Ammon's horn (tissue), 1 donor: ENCODE results near the gene S1PR4.
A peak's percentile ranks its signal among the peaks of the same experiment; 100 is the strongest.
"Not testable (repeated sequence)": the region's sequence is repeated elsewhere in the genome, so short reads cannot be mapped to it uniquely, and the experiment has no call there.

Experiments used
- DNase-seq: peaks from one replicate; pipeline ENCODE4 v3.0.0-alpha.2; 2016; ENCODE audit warnings: low spot score

Gene S1PR4

DNA sequence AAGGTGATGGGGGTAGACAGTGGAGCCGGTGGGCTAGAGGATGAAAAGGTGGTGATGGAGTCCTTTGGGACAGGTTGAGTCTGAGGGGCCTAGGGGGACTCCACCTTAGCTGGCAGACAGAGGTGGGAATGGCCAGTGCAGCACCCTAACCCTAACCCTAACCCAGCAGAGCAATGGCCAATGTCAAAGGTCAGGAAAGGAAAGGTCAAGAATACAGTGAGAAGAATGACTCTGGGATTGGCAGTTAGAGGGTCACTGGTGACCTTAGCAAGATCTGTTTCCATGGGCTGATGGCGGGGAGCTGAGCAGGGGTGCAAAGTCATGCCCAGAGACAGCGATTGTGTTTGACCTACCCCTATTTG lies 26.2 kb upstream of the S1PR4 start:
- no peak for DNase-seq

DNA sequence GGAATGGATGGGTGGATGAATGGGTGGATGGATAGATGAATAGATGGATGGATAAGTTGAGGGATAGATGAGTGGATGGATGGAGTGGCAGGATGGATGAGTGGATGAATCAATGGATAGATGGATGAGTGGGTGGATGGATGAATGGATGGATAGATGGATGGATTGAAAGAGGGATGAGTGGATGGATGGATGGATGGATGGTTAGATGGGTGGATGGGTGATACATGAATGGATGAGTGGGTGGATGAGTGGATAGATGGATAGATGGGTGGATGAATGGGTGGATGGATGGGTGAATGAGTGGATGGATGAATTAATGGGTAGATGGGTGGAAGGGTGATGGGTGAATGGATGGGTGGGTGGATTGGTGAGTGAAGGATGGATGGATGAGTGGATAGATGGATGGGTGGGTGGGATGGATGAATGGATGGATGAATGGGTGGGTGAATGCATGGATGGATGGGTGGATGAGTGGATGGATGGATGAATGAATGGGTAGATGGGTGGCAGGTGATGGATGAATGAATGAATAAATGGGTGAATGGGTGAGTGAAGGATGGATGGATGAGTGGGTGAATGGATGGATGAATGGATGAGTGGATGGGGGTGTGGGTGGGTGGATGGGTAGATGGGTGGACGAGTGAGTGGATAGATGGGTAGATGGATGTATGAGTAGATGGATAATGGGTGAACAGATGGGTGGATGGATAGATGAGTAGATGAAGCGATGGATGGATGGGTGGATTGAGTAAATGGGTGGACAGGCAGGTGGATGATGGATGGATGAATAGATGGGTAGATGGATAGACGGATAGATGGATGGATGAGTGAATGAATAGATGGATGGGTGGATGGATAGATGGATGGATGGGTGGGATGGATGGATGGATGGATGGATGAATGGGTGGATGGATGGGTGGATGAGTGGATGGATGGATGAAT lies 25.0 kb upstream of the S1PR4 start:
- DNase-seq = no peak

DNA sequence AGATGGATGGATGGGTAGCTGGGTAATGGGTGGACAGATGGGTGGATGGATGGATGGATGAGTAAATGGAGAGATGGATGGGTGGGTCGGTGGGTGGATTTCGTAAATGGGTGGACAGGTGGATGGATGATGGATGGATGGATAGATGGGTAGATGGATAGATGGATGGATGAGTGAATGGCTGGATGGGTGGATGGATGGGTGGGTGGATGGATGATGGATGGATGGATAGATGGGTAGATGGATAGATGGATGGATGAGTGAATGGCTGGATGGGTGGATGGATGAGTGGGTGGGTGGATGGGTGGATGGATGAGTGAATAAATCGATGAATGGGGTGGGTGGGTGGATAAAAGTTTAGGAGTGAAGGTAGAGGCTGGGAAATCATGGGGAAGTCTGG lies 24.1 kb upstream of the S1PR4 start:
- not testable (repeated sequence) for DNase-seq

DNA sequence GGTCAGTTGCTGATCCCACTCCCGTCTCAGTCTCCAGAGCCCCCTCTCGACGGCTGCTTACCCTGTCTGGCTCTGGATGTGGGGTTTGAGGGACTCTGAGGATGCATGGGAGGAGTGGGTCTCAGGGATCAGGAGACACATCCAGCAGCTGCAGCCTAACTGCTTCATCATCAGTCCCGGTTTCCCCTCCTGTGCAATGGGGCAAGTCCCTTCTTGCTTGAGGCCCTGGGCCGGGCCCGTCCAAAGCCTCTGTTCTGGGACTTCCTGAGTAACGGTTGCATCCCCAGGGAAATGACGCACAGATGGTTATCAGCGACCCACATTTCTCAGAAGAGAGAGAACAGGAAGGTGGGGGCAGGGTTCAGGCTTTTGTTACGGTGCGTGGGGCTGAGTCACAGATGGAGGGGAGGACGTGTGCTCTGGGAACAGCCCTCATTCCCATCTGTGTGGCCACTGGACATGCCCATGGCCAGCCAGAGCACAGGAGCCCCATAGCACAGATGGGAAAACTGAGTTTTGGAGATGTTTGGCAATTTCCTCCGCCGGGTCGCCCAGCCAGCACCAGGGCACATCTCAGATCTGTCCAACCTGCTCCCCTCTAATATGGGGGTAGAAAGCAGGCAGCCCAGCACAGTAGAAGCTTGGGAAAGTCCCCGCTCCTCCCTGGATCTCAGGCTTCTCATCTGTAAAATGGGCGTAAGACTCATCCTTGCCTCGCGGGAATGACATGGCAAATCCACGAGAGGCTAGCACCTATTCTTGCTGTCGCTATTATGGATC lies 23.4 kb upstream of the S1PR4 start:
- no peak for DNase-seq

DNA sequence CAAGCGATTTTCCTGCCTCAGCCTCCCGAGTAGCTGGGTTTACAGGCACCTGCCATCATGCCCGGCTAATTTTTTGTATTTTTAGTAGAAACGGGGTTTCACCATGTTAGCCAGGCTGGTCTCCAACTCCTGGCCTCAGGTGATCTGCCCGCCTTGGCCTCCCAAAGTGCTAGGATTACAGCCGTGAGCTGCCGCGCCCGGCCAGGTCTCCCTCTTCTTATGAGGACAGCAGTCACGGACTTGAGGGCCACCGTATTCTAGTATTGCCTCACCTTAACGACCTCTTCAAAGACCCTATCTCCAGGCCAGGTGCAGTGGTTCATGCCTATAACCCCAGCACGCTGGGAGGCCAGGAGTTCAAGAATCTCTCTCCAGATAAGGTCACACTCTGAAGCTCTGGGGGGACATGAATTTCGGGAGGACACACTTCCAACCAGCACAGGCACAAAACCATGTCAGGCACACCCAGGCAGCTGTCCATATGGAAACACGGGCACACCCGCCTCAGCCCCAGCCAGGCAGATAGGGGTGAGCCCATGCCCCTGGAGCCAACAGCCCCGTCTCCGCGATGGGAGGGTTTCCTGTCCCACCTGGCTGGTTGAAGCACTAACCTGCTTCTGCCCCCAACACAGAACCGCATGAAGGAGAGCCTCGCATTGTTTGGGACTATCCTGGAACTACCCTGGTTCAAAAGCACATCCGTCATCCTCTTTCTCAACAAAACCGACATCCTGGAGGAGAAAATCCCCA lies 21.3 kb upstream of the S1PR4 start:
- no peak for DNase-seq

DNA sequence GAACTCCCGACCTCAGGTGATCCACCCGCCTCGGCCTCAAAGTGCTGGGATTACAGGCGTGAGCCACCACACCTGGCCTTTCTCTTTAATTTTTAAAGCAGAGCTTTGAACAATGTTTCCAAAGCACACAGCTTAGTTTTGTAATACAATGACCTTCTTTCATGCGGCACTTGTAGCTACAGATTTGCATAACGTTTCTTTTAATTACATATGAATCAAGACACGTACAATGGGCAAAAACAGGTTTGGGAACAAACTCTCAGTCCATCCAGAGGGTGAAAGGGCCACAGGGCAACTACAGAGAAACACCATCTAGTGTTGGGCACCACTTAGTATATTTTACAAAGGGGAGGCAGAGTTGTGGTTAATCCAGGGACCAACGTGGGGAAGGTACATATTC lies 19.0 kb upstream of the S1PR4 start:
- no peak for DNase-seq

DNA sequence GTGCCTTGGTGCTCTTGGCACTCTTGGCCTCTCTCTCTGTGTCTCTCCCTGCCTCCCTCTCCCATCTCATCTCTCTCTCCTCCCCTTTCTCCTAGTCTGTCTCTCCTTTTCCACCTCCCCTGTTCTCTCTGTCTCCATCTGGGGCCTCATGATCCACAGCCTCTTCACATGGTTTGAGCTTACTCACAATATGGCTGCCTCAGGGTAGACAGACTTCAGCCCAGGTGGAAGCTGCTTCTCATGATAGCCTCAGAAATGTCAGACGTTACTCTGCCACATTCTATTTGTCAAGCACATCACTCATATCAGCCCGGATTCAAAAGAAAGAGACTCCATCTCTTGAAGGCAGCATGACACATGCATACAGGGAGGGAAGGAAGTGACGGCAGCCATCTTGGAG lies 18.4 kb upstream of the S1PR4 start:
- no peak for DNase-seq

DNA sequence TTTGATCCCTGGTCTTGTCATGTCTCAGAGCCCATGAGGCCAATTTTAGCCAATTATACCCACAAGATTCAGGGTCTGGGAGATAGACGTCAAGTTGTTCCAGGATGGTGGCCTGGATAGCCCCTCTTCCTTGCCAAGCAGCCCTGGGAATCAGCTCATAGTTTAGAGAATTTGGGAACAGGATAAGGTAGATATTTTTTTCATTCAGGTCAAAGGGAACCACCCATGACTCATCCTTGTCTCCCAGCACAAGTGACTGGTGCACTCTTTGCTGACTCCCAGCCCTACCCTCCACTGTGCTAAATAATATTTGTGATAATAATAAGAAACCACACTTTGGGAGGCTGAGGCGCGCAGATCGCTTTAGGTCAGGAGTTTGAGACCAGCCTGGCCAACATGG lies 17.1 kb upstream of the S1PR4 start:
- DNase-seq = no peak

DNA sequence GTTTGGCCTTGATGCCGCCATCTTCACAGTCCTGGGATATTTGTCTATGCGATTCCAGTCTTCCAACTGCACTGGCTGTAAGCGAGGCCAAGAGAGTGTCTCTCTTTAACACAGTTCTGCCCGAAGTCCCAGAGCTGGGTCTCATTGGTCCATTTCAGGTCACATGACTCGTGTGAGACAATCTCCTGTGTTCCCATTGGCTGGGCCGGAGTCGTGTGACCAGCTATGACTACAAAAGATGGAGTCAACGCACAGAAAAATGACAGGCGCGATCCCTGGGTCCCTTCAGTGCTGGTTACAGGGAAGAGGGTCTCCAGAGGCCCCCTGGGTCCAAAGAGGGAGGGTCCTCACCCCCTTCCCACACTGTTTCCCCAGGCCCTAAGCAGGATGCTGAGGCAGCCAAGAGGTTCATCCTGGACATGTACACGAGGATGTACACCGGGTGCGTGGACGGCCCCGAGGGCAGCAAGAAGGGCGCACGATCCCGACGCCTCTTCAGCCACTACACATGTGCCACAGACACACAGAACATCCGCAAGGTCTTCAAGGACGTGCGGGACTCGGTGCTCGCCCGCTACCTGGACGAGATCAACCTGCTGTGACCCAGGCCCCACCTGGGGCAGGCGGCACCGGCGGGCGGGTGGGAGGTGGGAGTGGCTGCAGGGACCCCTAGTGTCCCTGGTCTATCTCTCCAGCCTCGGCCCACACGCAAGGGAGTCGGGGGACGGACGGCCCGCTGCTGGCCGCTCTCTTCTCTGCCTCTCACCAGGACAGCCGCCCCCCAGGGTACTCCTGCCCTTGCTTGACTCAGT lies 15.9 kb upstream of the S1PR4 start:
- no peak for DNase-seq

DNA sequence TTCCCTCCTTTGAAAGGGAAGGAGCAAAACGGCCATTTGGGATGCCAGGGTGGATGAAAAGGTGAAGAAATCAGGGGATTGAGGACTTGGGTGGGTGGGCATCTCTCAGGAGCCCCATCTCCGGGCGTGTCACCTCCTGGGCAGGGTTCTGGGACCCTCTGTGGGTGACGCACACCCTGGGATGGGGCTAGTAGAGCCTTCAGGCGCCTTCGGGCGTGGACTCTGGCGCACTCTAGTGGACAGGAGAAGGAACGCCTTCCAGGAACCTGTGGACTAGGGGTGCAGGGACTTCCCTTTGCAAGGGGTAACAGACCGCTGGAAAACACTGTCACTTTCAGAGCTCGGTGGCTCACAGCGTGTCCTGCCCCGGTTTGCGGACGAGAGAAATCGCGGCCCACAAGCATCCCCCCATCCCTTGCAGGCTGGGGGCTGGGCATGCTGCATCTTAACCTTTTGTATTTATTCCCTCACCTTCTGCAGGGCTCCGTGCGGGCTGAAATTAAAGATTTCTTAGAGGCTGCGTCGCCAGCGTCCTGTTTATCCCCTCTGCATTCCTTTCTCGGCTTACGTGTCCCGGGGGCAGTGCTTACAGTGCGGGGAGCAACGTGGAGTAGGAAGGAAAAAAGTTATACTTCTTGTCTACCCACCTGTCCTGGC lies 15.2 kb upstream of the S1PR4 start:
- DNase-seq = peak; percentile 75

DNA sequence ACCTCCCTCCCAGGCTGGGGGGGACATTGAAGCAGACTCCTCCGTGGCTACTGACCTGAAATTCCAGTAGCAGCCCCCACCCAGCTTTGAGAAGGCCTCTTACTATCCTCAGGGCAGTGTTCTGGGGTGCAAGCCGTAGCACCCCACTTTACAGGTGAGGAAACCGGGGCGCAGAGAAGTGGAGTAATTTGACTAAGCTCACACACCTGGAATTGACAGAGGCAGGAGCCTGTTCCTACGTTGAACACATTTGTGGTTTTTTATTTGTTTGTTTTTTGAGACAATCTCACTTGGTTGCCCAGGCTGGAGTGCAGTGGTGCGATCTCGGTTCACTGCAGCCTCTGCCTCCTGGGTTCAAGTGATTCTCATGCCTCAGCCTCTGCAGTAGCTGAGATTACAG lies 14.6 kb upstream of the S1PR4 start:
- DNase-seq = no peak

DNA sequence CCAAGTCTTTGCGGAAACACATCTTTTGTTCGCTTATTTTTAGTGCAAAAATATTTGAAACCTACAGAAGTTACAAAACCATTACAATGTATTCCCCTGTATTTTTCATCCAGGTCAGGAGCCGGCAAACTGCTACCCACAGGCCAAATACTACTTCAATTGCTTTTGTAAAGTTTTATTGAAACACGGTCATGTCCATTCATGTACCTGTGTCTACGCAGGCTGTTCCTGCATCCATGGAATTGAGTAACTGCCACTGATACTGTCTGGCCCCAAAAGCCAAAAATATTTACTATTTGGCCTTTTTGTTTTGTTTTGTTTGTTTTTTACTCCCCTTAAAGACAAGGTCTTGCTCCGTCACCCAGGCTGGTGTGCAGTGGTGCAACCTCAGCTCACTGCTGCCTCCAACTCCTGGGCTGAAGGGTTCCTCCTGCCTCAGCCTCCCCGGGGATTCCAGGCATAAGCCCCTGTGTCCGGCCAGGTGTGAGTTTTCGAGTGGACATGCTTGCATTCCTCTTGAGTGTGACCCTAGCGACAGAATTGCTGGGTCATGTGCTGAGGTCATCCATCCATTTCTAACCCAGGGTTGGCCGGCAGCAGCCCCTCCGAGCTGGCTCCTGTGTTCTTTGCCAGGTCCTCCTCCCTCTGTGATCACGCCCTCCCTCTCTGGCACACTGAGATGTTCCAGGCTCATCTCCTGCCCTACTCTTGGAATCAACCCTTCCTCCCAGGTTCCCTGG lies 10.9 kb upstream of the S1PR4 start:
- no peak for DNase-seq

DNA sequence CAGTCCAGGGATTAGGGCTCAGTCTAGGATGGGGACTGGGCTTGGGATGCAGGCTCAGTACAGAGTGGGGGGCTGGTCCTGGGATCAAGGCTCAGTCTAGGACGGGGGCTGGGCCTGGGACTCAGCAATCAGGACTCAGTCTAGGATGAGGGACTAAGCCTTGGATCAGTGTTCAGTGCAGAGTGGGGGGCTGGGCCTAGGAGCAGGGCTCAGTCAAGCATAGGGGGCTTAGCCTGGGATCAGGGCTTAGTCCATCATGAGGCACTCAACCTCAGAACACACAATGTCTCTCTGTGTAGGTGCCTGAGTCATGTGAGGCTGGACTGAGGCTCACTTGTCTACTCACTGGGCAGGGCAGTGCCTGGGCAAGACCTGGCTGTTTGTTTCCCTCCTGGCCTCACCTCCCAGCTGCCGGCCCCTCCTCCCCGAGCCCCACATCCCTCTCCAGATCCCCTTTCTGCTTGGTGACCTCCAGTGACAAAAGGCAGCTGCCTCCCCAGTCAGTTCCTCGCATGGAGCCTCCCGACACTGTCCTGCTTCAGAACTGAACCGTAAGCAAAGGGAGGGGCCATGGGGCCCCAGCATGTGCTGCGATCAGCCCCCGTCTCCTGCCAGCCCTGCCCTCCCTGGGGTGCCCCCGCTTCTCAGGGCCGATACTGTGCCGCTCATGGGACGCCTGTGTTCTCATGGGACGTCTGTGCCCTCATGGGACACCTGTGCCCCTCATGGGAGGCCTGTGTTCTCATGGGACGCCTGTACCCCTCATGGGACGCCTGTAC lies 6.5 kb upstream of the S1PR4 start:
- DNase-seq = no peak

DNA sequence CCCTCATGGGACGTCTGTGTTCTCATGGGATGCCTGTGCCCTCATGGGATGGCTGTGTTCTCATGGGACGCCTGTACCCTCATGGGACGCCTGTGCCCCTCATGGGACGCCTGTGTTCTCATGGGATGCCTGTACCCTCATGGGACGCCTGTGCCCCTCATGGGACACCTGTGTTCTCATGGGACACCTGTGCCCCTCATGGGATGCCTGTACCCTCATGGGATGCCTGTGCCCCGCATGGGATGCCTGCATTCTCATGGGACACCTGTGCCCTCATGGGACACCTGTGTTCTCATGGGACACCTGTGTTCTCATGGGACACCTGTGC lies 5.9 kb upstream of the S1PR4 start:
- not testable (repeated sequence) for DNase-seq

DNA sequence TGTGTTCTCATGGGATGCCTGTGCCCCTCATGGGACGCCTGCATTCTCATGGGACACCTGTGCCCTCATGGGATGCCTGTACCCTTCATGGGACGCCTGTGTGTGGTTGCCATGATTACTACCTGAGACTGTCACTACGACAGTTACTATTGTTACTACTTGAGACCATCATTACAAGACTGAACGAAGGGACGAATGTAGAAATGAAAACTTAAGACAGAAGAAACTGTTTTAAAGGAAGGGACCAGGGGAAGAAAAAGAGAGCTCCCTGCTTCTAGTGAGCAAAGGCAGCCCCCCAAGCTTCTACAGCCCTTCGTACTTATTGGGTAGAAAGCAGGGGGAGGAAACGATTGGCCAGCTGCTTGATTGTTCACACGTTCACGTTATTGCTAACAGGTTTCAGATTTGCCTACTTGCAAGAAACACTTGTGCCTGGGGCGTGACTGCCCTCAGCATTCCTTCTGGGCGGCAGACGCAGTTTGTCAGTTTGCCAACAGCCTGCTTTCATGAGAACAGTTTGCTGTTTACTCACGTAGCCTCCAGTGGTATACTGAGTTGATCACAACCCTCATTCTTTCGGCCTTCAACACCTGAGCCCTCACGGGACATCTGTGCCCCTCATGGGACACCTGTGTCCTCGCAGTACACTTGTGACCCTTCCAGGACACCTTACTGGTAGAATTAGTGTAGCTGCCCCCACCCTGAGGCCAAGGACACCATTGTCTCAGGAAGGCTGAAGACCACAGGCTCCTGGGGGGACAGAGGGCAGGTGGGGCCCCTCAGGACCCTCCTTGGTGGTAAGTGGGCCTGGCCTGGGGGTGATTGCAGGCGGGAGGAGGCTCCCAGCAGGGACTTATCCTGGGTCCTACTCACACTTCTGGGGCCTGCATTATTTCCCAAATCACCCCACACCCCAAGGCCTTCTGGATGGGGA lies 2.5 kb upstream of the S1PR4 start:
- DNase-seq = no peak

DNA sequence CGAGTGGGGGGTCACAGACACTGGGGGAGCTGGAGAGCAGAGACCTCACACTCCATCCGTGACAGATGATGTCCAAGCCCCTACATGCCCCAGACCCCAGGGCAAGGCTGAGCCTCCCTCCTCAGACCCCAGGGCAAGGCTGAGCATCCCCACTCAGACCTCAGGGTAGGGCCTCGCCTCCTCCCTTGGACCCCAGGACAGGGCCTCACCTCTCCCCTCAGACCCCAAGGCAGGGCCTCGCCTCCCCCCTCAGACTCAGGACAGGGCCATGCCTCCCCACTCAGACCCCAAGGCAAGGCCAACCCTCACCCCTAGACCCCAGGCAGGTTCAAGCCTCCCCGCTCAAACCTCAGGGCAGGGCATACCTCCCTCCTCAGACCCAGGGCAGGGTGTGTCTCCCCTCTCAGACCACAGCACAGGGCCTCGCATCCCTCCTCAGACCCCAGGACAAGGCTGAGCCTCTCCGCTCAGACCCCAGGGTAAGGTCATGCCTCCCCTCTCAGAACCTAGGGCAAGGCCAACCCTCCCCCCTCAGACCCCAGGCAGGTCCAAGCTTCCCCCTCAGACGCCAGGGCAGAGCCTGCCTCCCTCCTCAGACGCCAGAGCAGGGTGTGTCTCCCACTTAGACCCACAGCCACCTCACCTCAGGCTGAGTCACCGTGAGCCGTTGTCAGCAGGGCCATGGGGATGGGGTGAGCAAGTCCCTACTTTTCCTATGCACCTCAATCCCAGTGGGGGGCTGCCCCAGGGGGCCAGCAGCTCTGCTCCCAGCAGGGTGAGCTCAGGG lies 1.7 kb upstream of the S1PR4 start:
- DNase-seq = no peak

DNA sequence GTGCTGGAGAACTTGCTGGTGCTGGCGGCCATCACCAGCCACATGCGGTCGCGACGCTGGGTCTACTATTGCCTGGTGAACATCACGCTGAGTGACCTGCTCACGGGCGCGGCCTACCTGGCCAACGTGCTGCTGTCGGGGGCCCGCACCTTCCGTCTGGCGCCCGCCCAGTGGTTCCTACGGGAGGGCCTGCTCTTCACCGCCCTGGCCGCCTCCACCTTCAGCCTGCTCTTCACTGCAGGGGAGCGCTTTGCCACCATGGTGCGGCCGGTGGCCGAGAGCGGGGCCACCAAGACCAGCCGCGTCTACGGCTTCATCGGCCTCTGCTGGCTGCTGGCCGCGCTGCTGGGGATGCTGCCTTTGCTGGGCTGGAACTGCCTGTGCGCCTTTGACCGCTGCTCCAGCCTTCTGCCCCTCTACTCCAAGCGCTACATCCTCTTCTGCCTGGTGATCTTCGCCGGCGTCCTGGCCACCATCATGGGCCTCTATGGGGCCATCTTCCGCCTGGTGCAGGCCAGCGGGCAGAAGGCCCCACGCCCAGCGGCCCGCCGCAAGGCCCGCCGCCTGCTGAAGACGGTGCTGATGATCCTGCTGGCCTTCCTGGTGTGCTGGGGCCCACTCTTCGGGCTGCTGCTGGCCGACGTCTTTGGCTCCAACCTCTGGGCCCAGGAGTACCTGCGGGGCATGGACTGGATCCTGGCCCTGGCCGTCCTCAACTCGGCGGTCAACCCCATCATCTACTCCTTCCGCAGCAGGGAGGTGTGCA lies 587 bp downstream of the S1PR4 start:
- no peak for DNase-seq
